Suppressor macrophage treated with lipopolysaccharide for 1 hour (primary cell): ENCODE measurements around the gene SLC24A3.
A peak's percentile ranks its signal among the peaks of the same experiment; 100 is the strongest.

Source experiments
- DNase-seq, 3 donors: peaks; one replicate each; pipeline ENCODE4 v3.0.0-alpha.2; 2020 to 2022

Gene SLC24A3

DNA sequence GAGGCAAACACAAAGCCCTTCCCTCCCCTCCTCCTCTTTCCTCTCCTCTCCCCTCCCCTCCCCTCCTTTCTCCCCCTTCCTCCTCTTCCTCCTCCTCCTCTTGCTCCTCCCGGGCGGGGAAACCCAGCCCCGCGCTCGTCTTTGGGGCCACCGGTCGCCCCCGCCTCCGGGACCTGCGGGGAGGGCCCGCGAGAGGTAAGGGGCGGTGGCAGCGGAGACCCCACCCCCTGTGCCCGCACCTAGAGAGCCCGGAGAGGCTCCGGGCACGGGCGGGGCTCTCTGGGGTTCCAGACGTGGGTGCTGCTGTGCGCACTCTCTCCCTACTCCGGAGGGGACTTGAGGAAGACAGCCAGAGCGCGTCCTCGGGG, 545.7 kb downstream of the SLC24A3 start, which contains the start of gene RIN2:
Gene RIN2, plus strand, starts transcription at position 126 of the 368 bp plus-strand sequence. CDS start 131,344 bp downstream, outside the sequence.
- peak in 2 of 3 donors; percentile 33 to 69 for DNase-seq

- DNase-seq = peak; percentile 83 to 89 (median 85)
Measured at GRCh38 chr20:19758501-19759331, 546.3 kb downstream of the SLC24A3 start.

DNA sequence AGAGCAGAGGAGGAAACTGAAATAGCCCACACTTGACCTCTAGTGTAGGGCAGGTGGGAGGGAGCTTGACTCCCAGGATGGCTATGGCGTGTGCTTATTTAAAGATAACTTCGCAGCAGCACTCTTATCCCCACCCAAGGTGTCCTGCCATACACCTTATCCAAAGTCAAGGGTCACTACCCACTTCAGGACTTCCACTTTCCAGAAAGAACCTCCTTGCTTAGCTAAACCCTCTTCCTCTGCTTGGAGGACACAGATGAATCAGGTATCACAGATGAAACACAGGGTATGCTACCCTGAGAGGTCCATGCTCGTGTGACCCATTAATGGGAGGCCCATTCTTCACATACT, 547.9 kb downstream of the SLC24A3 start:
- DNase-seq = no peak

DNA sequence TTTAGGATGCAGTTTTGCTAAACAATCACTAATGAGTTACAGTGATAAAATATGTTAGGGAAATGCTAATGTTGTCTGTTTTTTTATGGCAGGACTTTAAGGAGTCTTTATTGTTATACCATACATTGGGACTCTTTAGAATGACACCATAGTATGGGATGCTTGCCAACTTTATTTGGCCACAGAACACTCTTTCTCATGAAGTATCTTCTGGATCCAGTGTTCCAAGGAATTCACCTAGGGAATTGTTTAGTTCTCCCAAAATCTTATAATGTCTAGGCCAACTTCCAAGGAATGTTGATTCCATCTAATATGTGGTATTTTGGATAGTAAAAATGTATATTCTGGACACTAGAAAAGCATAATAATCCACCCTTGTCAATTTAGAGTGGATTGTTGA, 548.9 kb downstream of the SLC24A3 start:
- no peak for DNase-seq

DNA sequence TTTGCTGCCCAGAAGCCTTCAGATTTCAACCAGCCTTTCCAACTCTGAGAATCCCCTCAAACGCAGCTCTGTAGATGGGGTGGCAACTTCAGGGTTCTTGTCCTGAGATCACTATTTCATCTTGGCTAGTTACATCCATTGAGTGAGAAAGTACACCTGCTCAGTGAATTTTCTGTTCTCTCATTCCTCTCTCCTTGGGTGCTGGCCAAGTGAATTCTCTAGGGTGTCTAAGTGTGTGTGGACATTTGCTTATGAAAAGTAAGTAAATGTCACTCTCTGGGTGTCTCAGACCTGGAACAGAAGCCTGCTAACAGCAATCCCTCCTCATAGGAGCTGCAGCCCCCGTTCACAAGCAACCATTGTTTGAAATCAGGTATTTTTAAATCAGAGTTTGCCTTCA, 549.4 kb downstream of the SLC24A3 start:
- DNase-seq = no peak

DNA sequence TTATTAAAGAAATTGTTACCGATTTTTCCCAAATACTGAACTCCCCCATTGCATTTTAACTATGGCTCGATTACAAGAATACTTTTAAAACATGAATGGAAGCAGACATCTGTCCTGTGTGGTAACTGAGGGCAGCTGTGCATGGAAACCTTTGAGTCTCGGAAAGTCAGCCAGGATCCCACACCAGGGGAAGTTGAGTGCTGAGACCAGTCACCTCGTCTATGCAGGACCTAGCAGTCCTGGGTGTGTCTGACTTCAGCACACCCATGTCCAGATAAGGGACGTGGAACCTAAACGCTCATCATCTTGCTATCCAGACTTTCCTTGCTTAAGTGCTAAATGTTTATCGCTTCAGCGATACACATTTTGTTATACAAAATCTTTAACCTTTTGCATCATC, 551.8 kb downstream of the SLC24A3 start:
- DNase-seq = peak in 1 of 3 donors; percentile 26

DNA sequence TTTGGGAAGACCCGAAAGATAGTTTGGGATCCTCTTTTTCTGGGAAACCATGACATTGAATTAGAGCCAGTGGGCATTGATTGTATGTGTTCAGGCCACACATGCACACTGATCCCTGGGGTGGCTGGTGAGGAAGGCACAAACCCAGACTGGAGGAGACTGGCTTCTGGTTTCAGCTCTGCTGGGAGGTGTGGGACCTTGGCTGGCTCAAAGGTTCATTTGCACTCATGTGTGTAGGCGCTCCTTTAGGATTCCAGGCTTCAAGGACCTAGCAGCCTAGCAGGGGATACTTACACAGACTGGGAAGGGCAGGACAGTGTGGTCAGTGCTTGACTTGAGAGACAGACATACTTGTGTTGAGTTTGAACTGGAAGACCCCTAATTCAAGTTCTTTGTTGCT, 552.8 kb downstream of the SLC24A3 start:
- DNase-seq = no peak

DNA sequence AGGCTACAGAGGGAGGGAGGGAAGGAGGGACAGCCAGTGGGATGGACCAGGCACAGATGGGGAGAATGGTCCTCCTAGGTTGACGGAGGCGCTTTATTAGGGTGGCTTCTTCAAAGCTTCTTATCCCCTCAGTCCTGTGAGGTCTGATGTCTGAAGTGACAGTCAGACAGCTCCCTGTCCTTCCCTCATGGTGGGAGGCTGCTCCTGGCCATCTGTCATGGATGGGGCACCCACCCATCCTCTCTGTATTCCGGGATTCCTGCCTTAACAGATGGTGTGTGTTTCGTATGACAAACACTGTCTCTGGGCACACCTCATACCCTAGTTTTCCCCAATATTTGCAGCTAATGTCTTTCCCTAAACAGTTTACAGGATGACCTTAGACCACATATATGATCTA, 553.5 kb downstream of the SLC24A3 start:
- DNase-seq = no peak

DNA sequence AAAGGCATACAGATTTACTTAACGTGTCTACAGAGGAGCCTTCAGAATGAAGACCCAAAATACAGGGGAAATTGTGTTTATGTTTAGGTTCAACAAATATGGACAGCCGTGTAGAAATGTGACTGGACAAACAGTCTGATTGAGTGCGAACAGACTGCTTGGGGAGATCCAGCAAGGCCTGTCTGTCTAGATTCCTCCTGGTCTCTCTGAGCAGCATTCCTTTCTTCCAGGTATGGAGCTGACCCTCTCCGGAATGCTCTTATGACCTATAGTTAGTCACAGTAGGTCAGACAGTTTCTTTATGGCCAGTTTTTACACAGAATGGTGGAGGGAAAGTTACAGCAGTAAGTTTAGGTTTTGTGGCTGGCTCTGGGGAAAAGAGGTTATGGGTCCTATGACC, 554.6 kb downstream of the SLC24A3 start:
- no peak for DNase-seq

- no peak for DNase-seq
Measured at GRCh38 chr20:19768325-19768842, 555.9 kb downstream of the SLC24A3 start.

GRCh38 chr20:19769507-19769906, 557.1 kb downstream of the SLC24A3 start:
- no peak for DNase-seq

DNA sequence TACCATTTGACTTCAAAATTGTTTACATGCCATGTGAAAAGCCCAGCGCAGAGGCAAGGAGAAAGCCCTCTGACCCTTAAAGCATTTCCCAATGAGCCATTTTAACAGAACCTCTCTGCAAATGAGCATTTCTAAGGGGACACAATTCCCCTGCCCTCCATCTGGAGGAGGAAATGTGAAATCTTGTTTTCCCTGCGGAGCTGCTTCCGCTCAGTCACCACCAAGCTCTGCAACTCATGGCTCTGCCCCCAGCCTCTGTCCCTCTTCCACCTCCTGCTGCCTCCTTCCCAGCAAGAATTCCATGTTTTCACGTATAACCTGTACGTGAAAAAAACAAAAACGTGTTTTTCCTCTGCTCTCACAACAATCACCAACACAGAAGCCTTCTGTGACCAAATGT, 557.9 kb downstream of the SLC24A3 start:
- DNase-seq = no peak

GRCh38 chr20:19771031-19771430, 558.6 kb downstream of the SLC24A3 start:
- no peak for DNase-seq
